CD4-positive, alpha-beta T cell treated with Interleukin-2 at 100 ng/mL for 4 hours (primary cell): ENCODE measurements around the gene WDFY1.

ENCODE experiments used
- DNase-seq: peaks from one replicate; pipeline ENCODE4 v3.0.0-alpha.2; 2020; ENCODE audit warnings: low spot score

The WDFY1 gene

GRCh38 chr2:223930103-223930976 lies 14.8 kb downstream of the WDFY1 start:
- DNase-seq: no peak

DNA sequence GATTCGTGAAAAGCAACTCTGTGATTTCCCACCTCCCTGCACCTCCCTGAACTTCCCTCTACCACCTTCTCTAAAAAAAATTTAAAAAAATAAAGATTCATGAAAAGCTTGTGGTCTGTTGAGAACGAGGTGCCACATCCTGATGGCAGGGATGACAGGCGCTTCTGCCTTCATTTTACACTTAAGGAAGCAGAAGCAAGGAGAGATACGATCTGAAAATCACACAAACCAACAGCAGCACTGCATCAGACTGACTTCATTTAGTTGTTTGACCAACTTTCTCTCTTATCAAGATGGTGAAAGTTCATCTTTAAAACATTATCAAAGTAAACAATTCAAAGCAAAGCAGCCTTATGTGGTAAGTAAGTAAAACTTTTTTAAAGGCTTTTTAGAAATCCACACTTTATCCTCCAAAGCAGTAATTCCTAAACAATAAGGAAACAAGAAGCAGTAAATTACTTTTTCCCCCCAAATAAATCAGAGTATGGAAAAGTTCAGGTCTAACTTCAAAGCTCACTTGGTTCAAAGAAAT lies 15.5 kb downstream of the WDFY1 start:
- DNase-seq: peak; percentile 42

GRCh38 chr2:223928113-223929006 lies 16.8 kb downstream of the WDFY1 start:
- DNase-seq: no peak

DNA sequence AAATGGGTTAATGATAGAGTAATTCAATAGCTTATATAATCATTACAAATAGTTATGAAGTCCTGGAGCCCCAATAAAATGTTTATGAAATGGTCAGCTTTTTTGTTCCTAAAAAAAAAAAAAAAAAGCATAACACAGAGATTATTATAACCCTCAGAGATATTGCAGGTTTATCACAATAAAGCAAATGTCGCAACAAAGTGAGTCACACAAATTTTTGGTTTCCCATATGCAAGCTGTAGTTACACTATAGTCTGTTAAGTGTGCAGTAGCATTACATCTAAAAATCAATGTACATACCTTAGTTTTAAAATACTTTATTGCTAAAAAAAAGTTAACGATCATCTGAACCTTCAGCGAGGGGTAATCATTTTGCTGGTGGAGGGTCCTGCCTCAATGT lies 20.0 kb downstream of the WDFY1 start:
- no peak for DNase-seq

GRCh38 chr2:223923976-223924375 lies 21.2 kb downstream of the WDFY1 start:
- DNase-seq: no peak

- DNase-seq: no peak
Measured at GRCh38 chr2:223922308-223922707, 22.8 kb downstream of the WDFY1 start.

DNA sequence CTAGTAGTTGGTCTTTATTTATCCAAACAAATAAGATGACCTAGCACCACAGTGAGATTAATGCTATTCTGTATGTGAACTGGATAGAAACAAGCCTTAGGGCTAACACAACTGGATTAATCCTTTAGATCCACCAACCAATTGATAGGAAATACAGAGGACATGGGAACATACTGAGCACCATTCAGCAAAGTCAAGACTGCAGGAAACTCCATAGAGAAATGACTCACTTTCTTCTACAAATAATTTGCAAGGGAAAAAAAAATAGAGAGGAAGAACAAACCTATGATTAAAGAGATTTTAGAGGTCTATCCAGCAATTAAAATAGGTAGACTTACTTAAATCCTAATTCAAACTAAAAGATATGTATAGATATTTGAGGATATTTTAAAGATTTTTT lies 23.9 kb downstream of the WDFY1 start:
- no peak for DNase-seq

DNA sequence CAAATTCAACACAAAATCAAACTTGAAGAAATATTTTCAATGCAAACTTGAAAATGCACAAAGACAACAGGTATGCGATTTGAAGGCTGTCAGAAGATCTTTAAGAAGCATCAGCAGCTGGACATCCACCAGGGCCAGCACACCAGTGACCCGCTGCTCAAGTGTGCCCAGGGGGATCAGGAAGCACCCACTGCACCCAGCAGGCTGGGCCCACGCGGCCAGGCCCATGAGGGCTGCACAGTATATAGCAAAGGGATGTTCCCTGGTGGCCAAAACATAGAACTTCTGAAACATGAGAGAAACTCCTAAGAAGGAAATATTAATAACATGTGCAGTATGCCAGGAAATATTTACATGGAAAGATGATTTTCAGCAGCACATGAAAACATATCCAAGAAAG lies 25.0 kb downstream of the WDFY1 start:
- no peak for DNase-seq

- no peak for DNase-seq
Measured at GRCh38 chr2:223918671-223919134, 26.4 kb downstream of the WDFY1 start.

DNA sequence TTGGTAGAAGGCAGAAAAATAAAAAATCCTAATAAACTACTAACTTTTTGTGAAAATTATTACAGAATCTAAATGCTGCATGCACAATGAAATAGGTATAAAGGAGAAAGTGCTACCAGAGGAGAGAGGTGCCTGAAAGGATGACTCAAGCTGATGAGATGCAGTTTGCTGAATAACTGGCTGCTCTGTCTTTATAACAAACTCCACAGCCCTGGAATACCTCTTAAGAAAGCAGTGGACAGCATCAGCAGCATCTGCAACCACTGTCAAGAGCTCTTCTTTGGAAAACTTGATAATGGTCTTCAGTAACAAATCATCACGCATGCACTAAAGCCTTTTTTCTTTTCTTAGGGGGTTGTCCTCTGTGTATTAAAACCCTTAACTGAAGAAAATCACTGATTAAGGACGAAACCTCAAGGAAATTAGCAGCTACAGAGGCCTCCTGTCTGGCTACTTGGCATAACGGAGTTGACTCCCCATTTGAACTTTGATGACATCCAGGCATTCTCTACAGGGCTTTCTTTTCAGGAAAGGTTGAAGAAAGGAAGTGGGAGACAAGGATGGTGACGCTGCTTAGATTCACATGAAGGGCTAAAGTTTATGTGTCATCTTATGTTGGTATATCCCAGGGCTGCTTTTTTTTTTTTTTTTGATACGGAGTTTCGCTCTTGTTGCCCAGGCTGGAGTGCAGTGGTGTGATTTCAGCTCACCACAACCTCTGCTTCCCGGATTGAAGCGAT lies 28.8 kb downstream of the WDFY1 start:
- no peak for DNase-seq

GRCh38 chr2:223915071-223915470 lies 30.1 kb downstream of the WDFY1 start:
- DNase-seq: no peak

- no peak for DNase-seq
Measured at GRCh38 chr2:223914324-223914723, 30.8 kb downstream of the WDFY1 start.

GRCh38 chr2:223909001-223909741 lies 36.0 kb downstream of the WDFY1 start:
- no peak for DNase-seq

DNA sequence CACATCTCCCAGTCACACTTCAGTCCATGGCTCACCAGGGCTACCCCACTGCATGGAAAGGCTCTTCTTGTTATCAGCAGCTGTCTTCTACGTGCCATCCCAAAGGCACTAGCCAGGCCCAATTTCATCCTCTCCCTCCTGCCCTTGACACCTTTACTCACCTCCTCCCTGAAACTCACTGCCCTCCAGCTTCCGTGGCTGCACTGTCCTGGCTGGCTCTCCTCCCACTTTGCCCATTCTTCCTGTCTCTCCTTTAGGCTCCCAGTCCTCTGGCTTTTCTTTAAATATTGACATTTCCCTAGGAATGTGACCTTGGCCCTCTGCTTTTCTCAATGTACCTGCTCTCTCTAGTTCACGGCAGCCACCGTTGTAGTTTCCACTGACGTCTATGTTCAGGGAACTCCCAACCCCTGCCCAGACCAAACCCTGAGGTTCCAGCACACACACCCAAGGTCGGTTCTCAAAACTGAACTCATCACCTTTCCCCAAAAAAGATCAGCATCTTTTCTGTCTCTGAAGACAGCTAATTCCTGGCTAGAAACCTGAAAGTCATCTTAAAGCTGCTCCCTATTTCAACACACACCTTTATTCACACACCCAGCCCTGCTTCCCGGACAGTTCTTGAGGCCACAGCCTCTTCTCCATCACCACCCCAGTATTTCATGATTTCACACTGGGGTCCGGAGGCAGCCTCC lies 36.7 kb downstream of the WDFY1 start:
- no peak for DNase-seq

DNA sequence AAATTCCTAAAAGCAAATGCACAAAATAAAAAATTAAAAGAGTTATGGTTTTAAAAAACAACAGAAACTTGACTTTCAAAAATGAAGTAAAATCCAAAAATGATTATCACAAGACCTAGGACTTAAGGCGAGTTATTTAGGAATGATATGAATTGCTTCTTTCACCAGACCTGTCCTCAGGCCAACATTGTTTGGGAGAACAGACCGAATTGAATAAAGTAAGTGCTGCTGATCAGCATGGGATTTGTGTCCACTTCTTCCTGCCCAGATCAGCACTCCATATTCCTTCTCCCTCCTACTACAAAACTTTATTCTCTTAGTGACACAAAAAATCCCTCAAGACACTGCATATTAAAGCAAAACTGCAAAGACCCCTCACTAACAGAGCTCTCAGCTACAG lies 39.1 kb downstream of the WDFY1 start:
- DNase-seq: no peak

GRCh38 chr2:223901854-223902253 lies 43.3 kb downstream of the WDFY1 start:
- no peak for DNase-seq

DNA sequence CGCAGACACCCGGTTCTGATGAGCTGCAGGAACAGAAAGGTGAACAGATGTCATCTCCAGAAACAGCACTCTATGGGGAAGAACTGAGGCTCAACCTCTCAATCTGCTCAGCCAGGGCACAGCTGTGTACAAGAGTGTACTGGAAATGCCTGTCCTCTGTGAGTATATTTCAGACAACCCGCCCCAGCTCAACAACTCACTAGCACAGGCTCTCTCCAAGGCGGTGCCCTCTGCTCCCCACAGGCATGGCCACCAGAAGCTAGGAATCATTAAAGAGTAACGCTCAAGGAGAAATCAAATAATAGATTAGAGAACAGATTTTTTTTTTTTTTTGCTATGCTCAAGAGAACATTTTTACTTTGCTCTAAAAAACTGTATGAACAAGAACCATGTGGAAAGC lies 43.8 kb downstream of the WDFY1 start:
- DNase-seq: no peak

GRCh38 chr2:223900531-223900930 lies 44.6 kb downstream of the WDFY1 start:
- no peak for DNase-seq

DNA sequence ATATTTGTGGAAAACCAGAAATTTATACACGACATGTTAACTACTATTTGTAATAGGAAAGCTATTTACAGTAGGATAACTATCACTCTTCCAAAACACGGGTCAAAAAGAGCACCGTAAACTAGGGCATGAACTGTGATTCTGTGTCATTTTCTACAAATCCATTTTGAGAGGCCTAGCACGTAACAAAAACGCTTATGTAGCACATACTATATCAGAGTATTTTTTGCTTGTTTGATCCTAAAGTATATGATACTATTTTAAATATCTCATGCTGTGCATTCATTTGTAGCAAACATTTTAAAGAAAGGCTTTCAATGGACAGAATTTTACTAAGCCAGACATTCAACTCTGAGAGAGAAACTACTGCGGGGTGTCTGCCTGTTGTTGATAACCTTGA lies 45.1 kb downstream of the WDFY1 start:
- DNase-seq: no peak

DNA sequence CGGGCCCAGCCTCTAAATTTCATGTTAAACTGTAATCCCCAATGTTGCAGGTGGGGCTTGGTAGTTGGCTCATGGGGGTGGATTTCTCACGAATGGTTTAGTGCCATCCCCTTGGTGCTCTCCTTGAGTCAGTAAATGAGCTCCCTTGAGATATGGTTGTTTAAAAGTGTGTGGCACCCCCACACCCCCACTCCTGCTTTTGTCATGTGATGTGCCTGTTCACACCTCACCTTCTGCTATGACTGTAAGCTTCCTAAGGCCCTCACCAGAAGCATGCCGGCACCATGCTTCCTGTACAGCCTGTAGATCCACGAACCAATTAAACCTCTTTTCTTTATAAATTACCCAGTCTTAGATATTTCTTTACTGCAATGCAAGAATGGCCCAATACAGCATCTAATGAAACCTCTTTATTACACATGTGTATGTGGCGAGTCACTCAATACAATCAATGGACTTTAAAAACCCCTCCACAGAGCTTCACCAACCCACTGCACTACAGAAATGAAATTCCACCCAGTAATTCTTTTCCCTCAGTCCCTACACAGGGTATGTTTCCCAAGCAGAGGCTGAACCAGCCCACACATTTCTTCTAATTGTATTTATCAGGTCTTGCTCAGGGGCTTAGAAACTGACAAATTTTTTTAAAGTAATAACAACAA lies 47.3 kb downstream of the WDFY1 start:
- DNase-seq: no peak
